NOMO-1 treated with dmso at 0.1 percent for 144 hours (cell line): ENCODE data around the gene CEACAM16.
"Not testable (repeated sequence)": the region's sequence is repeated elsewhere in the genome, so short reads cannot be mapped to it uniquely, and the experiment has no call there.

Experiments used
- DNase-seq: peaks from one replicate; lab custom pipeline; 2025; ENCODE audit not compliant: unreplicated experiment; lab: John Stamatoyannopoulos, UW

The CEACAM16 gene

GRCh38 chr19:44698492-44699201 is at the start of gene CEACAM16:
TSS of gene CEACAM16 (plus strand) at chr19:44699151. CDS start at chr19:44701457, 2,306 bp downstream.
- DNase-seq, result no peak

DNA sequence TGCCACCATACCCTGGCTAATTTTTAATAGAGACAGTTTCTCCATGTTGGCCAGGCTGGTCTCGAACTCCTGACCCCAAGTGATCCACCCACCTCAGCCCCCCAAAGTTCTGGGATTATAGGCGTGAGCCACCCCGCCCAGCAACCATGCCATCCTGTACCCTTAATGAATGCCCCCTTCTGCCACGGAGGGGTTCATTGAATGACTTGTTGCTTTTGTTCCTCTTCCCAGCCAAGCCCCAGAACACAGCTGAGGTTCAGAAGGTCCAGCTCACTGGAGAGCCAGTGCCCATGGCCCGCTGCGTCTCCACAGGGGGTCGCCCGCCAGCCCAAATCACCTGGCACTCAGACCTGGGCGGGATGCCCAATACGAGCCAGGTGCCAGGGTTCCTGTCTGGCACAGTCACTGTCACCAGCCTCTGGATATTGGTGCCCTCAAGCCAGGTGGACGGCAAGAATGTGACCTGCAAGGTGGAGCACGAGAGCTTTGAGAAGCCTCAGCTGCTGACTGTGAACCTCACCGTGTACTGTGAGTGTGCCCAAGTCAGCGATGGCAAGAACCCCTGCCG is 49.3 kb upstream of the CEACAM16 start:
- DNase-seq, result no peak

DNA sequence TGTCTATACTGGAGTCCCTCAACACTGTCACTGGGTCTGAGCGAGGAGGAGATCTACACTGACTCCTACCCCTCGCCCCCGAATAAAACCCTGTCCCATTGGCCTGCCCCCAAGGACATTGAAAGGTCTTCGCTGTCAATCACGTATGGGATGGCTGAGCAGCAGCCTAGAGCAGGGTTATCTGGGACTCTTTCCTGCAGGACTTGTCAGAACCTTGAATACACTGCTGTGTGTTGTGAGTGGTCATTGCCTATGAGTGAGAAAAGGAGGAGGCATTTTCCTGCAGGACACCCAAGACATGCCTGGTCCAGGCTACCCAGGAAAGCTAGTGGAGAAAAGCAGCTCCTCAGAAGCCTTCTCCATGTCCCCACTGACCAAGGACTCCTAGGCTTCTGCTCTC is 45.6 kb upstream of the CEACAM16 start:
- no peak for DNase-seq

- DNase-seq, result peak; percentile 19
These were observed 44.8 kb upstream of the CEACAM16 start for GRCh38 chr19:44653977-44654774.

DNA sequence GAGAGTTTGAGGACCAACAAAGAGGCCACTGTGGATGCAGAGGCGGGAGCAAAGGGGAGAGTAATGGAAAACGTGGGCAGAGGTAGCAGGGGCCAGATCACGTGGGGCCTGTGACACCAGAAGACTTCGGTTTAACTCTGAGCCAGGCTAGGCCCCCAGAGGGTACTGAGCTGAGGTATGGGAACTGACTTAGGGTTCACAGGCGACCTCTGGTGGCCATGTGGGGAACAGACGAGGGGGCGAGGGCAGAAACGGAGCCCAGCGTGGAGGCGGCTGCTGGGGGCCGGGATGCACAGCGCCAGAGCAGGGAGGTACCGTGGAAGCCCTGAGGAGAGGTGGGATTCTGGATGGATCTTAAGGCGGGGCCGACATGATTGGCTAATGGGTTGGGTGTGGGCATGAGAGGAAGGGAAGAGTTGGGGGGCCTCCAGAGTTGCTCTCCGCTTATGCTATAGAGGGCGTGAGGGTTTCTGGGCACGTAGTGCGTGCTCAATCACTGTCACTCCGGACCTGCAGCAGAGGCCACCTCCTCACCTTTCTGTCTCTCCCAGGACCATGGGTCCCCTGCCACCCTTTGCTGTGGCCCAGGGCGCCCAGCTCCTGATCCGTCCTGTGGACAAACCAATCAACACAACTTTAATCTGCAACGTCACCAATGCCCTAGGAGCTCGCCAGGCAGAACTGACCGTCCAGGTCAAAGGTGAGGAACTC is 41.6 kb upstream of the CEACAM16 start:
- peak; percentile 32 for DNase-seq

DNA sequence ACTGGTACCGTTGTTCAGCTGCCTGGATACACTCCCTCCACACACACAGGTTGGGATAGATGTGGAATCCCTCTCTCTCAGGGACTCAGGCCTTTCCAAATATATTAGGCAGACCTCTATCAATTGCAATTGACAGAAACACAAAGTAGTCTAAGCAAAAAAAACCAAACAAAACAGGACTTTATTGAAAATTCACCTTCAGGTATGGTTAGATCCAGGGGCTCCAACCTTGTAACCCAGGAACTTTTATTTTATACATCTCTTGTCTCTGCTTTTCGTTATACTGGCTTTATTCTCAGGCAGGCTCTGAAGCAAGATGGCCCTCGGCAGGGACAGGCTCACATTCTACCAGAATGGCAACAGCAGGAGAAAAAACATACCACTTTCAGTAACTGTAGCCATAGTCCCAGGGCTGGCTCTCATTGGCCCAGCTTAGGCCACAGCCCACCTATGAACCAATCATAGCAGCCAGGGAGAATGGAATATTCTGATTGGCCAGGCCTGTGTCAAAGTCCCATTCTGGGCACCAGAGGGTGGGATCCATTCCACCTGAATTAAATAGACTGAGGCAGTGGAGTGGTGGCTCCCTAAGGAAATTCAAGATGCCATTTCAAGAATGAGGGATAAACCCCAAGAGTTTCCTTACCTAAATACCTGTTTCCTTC is 40.8 kb upstream of the CEACAM16 start:
- no peak for DNase-seq

- DNase-seq, result no peak
These were observed 38.9 kb upstream of the CEACAM16 start for GRCh38 chr19:44660081-44660480.

DNA sequence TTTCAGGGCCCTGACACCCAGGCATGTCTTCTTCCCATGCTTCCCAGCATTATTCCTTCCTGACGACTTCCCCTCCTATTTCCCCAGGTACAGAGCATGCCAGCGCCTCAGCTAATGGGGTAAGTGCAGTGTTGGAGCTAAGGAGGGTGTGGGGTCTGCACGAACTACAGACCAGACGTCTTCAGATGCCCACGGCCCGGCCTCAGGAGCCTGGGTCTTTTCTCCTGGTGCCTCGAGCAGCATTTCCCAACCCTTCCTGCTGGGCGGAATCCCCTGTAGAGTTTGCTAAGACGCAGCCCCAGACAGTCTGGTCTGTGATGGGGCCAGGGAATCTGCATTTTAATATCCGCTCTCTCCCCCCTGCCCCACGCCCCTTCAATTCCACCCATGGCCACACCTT is 37.7 kb upstream of the CEACAM16 start:
- DNase-seq, result no peak

- no peak for DNase-seq
These were observed 37.0 kb upstream of the CEACAM16 start for GRCh38 chr19:44661904-44662303.

- no peak for DNase-seq
These were observed 36.1 kb upstream of the CEACAM16 start for GRCh38 chr19:44662691-44663385.

DNA sequence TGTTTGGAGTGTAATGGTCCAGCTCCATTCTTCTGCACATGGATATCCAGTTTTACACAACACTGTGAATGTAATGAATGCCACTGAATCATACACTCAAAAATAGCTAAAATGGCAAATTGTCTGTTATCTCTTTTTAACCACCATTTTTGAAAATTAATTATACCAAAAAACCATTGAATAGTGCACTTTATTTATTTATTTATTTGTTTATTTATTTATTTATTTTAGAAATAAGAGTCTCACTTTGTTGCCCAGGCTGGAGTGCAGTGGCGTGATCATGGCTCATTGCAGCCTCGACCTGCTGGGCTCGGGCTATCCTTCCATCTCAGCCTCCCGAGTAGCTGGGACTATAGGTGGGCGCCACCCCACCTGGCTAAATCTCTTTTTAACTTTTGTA is 35.0 kb upstream of the CEACAM16 start:
- no peak for DNase-seq

DNA sequence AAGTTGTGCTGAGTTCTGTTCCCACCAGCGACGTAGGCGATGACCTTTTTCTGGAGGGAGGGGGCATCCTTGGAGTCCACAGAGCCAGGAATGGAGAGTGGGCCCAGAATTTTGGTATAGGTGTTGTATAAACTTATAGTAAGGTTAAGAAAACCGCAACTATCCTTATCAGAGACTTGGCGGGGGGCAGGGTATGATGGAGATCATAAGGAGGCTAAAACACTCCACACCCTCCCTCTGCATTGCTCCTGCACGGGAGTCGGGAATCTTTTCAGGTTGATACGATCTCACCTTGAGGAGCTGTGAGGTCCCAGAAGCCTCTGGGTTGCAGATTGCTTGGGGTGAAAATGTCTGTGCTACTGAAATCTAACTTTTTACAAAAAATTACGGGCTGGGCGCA is 34.0 kb upstream of the CEACAM16 start:
- no peak for DNase-seq

GRCh38 chr19:44666852-44667556 is 31.9 kb upstream of the CEACAM16 start:
- no peak for DNase-seq

GRCh38 chr19:44668985-44669764 is 29.8 kb upstream of the CEACAM16 start:
- DNase-seq, result no peak

- not testable (repeated sequence) for DNase-seq
These were observed 28.9 kb upstream of the CEACAM16 start for GRCh38 chr19:44670027-44670426.

DNA sequence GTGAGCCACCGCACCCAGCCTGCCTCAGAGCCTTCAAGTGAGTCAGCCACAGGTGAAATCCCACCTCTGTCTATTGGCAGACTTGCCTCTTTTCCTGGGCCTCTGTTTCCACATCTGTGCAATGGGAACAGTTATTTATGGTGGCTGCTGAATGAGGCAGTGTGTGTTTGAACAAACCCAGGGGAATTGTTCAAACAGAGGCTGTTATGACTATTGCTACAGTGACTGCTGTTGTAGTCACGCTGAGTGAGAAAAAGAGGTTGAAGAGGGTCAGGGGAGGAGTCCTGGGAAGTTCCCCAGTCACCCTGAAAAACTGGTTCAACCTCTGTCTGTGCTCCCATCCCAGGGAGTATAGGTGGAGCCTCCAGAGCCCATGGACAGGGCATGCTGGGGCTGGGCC is 27.6 kb upstream of the CEACAM16 start, which contains the start of gene CEACAM19:
CEACAM19 (plus strand) TSS at position 83 of the 400 bp plus-strand sequence. CDS start 450 bp downstream, outside the sequence.
- DNase-seq, result no peak

GRCh38 chr19:44672226-44672625 is 26.7 kb upstream of the CEACAM16 start:
- DNase-seq, result no peak

DNA sequence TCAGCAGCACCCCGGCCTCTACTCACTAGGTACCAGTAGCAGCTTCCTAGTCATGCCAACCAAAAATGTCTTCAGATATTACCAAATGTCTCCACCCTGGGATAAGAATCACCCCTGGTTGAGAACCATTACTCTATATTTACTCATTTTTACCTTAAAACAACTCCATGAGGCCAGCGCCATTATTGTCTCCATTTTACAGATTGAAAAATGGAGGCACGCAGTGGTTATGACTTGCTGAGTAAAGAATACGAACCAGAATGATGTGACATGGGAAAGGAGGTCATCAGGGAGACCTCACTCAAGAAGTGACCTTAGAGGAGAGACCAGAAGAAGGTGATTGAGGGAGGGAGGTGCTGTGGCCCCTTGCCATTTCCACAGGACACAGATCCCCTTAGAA is 25.4 kb upstream of the CEACAM16 start:
- no peak for DNase-seq

GRCh38 chr19:44675521-44675920 is 23.4 kb upstream of the CEACAM16 start:
- DNase-seq, result no peak
